Stimulated activated CD4-positive, alpha-beta T cell treated with anti-CD3 and anti-CD28 coated beads, Interleukin-1b, Interleukin-23, amount 100 ng/mL, for 48 hours (primary cell): Measurements from ENCODE around the gene CLIP4.
"Not testable (repeated sequence)": the region's sequence is repeated elsewhere in the genome, so short reads cannot be mapped to it uniquely, and the experiment has no call there.

Experiments used
- DNase-seq: peaks from one replicate; pipeline ENCODE4 v3.0.0-alpha.2; 2020

The CLIP4 gene

GRCh38 chr2:29105375-29105774, 9.8 kb upstream of the CLIP4 start:
- no peak for DNase-seq

- no peak for DNase-seq
These were observed 9.0 kb upstream of the CLIP4 start for GRCh38 chr2:29106256-29106655.

GRCh38 chr2:29106980-29107388, 8.2 kb upstream of the CLIP4 start:
- DNase-seq, result no peak

- not testable (repeated sequence) for DNase-seq
These were observed 7.7 kb upstream of the CLIP4 start for GRCh38 chr2:29107547-29107946.

GRCh38 chr2:29108225-29108624, 7.0 kb upstream of the CLIP4 start:
- no peak for DNase-seq

GRCh38 chr2:29109246-29109645, 6.0 kb upstream of the CLIP4 start:
- DNase-seq, result no peak

GRCh38 chr2:29110916-29111535, 4.2 kb upstream of the CLIP4 start:
- no peak for DNase-seq

- no peak for DNase-seq
These were observed 2.8 kb upstream of the CLIP4 start for GRCh38 chr2:29112379-29112778.

GRCh38 chr2:29113027-29113686, 2.1 kb upstream of the CLIP4 start:
- no peak for DNase-seq

GRCh38 chr2:29113891-29114321, 1.3 kb upstream of the CLIP4 start:
- no peak for DNase-seq

GRCh38 chr2:29114586-29114945, 649 bp upstream of the CLIP4 start:
- DNase-seq, result no peak

GRCh38 chr2:29115797-29116781, 874 bp downstream of the CLIP4 start:
- DNase-seq, result peak; percentile 76

GRCh38 chr2:29117636-29118303, 2.6 kb downstream of the CLIP4 start:
- DNase-seq, result no peak

- DNase-seq, result no peak
These were observed 4.0 kb downstream of the CLIP4 start for GRCh38 chr2:29119211-29119610.

GRCh38 chr2:29120846-29121245, 5.6 kb downstream of the CLIP4 start:
- DNase-seq, result no peak

- DNase-seq, result no peak
These were observed 8.6 kb downstream of the CLIP4 start for GRCh38 chr2:29123617-29124349.

- DNase-seq, result no peak
These were observed 9.3 kb downstream of the CLIP4 start for GRCh38 chr2:29124504-29124903.

GRCh38 chr2:29129586-29130281, 14.5 kb downstream of the CLIP4 start:
- no peak for DNase-seq

- DNase-seq, result peak; percentile 30
These were observed 15.1 kb downstream of the CLIP4 start for GRCh38 chr2:29130295-29130694.

- no peak for DNase-seq
These were observed 19.7 kb downstream of the CLIP4 start for GRCh38 chr2:29134933-29135332.

GRCh38 chr2:29139152-29139551, 23.9 kb downstream of the CLIP4 start:
- no peak for DNase-seq

GRCh38 chr2:29139731-29140130, 24.5 kb downstream of the CLIP4 start:
- no peak for DNase-seq
